HL-60 (cell line): ENCODE results near the gene CAMK2G.

Experiments
- DNase-seq, 2 experiments: peaks; one replicate each; pipeline ENCODE4 v3.0.0-alpha.2; 2010 to 2020; ENCODE audit warnings: low read depth in 1 of 2, low spot score in 1 of 2
- H3K27ac ChIP-seq: fragments of 250-450 bp; sonication (Bioruptor Pico); replicated peaks from 2 replicates; pipeline ENCODE4 v1.5.1; 2020; ENCODE audit warnings: mild to moderate bottlenecking, moderate library complexity
- H3K27me3 ChIP-seq: fragments of 250-450 bp; sonication (Bioruptor Pico); 2 replicates; pipeline ENCODE4 v1.5.1; 2021; ENCODE audit warnings: mild to moderate bottlenecking, moderate library complexity; ENCODE audit not compliant: insufficient read depth, poor library complexity, severe bottlenecking
- H3K4me3 ChIP-seq: replicated peaks from 2 replicates; pipeline ENCODE4 v1.5.1; 2011; ENCODE audit warnings: mild to moderate bottlenecking, control low read depth, low read length; ENCODE audit not compliant: insufficient read depth
- CTCF ChIP-seq: IDR thresholded peaks from one replicate; pipeline ENCODE4 v1.5.1; 2011; ENCODE audit warnings: low read length, control low read depth, inconsistent platforms; ENCODE audit not compliant: insufficient read depth
- GABPA ChIP-seq: IDR thresholded peaks from 2 replicates; pipeline ENCODE4 v1.6.1; 2012; ENCODE audit warnings: low read depth
- POLR2AphosphoS5 ChIP-seq: IDR thresholded peaks from 2 replicates; pipeline ENCODE4 v1.6.1; 2012; ENCODE audit warnings: low read depth
- SPI1 ChIP-seq: IDR thresholded peaks from 2 replicates; pipeline ENCODE4 v1.6.1; 2012; ENCODE audit warnings: low read depth, mild to moderate bottlenecking, borderline replicate concordance
- TF ChIP-seq, protein P1 (sequence below): IDR thresholded peaks from 2 replicates; pipeline ENCODE4 v1.6.1; 2012; ENCODE audit warnings: low read depth; ENCODE audit not compliant: insufficient replicate concordance

CAMK2G gene

GRCh38 chr10:73877533-73878160 lies 3.3 kb upstream of the CAMK2G start:
- H3K27ac ChIP-seq = no peak overlapping the region
- TF ChIP-seq GABPA (no peak), POLR2AphosphoS5 (no peak), SPI1 (no peak), CTCF (no peak)
- TF ChIP-seq, protein P1, sequence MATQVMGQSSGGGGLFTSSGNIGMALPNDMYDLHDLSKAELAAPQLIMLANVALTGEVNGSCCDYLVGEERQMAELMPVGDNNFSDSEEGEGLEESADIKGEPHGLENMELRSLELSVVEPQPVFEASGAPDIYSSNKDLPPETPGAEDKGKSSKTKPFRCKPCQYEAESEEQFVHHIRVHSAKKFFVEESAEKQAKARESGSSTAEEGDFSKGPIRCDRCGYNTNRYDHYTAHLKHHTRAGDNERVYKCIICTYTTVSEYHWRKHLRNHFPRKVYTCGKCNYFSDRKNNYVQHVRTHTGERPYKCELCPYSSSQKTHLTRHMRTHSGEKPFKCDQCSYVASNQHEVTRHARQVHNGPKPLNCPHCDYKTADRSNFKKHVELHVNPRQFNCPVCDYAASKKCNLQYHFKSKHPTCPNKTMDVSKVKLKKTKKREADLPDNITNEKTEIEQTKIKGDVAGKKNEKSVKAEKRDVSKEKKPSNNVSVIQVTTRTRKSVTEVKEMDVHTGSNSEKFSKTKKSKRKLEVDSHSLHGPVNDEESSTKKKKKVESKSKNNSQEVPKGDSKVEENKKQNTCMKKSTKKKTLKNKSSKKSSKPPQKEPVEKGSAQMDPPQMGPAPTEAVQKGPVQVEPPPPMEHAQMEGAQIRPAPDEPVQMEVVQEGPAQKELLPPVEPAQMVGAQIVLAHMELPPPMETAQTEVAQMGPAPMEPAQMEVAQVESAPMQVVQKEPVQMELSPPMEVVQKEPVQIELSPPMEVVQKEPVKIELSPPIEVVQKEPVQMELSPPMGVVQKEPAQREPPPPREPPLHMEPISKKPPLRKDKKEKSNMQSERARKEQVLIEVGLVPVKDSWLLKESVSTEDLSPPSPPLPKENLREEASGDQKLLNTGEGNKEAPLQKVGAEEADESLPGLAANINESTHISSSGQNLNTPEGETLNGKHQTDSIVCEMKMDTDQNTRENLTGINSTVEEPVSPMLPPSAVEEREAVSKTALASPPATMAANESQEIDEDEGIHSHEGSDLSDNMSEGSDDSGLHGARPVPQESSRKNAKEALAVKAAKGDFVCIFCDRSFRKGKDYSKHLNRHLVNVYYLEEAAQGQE = no peak
- no peak overlapping the region for H3K4me3 ChIP-seq
- H3K27me3 ChIP-seq = no peaks in the 10 kb centered on the region
- no peak for DNase-seq

DNA sequence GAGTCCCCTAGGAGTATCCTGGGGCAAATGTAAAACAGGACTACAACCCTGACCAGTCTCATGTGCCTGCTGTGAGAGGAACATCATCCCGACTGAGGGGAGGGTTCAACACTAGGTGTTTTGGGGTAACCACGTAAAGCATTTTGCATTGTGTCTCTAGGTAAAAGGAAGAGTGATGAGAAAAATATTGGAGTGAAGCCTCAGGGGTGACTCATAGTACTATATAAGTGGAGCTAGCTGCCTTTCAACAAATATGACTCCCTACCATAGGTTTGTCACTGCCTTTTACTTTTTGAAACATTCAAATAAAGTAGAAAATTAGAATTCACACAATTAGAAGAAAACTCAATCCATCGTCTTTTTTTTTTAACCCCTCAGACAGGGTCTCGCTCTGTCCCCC lies 2.6 kb upstream of the CAMK2G start:
- no peak overlapping the region for H3K27ac ChIP-seq
- H3K27me3 ChIP-seq = no peaks in the 10 kb centered on the region
- no peak for DNase-seq
- TF ChIP-seq CTCF (no peak), POLR2AphosphoS5 (no peak)
- H3K4me3 ChIP-seq = no peak overlapping the region

DNA sequence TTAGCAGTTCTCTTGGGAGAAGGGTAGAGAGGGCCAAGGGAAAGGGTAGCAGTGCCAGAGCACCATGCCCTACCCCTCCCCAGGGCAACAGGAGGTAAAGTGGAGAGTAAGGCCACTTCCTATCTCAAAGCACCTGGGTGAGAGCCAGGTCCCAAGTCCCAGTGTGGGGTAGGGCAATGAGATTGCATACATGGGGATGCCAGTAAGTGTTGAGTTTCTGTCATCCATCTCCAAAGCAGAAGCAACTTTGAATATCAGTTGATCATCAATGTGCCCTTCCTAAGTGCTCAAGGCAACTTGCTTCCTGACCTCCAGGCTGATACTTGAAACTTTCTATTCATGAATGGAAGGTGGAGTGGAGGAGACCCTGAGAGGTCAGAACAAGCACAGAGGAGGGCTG lies 2.2 kb upstream of the CAMK2G start:
- Histone ChIP-seq H3K4me3 (no peak overlapping the region), H3K27me3 (no peaks in the 10 kb centered on the region), H3K27ac (no peak overlapping the region)
- no peak for TF ChIP-seq GABPA
- TF ChIP-seq, protein P1 = no peak
- TF ChIP-seq POLR2AphosphoS5 = no peak
- TF ChIP-seq SPI1 = no peak
- DNase-seq = no peak

GRCh38 chr10:73876157-73876556 lies 1.8 kb upstream of the CAMK2G start:
- Histone ChIP-seq H3K27me3 (no peaks in the 10 kb centered on the region), H3K27ac (no peak overlapping the region), H3K4me3 (no peak overlapping the region)
- DNase-seq = no peak
- TF ChIP-seq CTCF = no peak
- TF ChIP-seq SPI1 = no peak
- TF ChIP-seq GABPA = no peak
- TF ChIP-seq, protein P1 = no peak
- no peak for TF ChIP-seq POLR2AphosphoS5
